Natural killer cell (primary cell): ENCODE results near the gene CDK17. TPM values are rescaled to one million over a fixed set of nuclear protein-coding genes. Genes with fewer than 3 reads are reported as not detected.
A peak's percentile ranks its signal among the peaks of the same experiment; 100 is the strongest.

Source experiments
- ATAC-seq, 3 donors: fragments of 150-1000 bp in 2 of 3; fragments of 200-7000 bp in 1 of 3; cut with Tn5 transposase; 1 replicate in 1 of 3; 2 replicates in 2 of 3; pipeline ENCODE4 v1.10.0; 2021; ENCODE audit warnings: mild to moderate bottlenecking in 2 of 3, moderate library complexity in 2 of 3
- DNase-seq, 2 donors: peaks; one replicate each; pipeline versions ENCODE4 v3.0.0 to v3.0.0-alpha.2; 2013 to 2021; ENCODE audit warnings: mixed read lengths in 1 of 2
- H3K27ac ChIP-seq: one replicate; pipeline ENCODE4 v1.5.1; 2013; ENCODE audit warnings: mild to moderate bottlenecking, low read length
- H3K27me3 ChIP-seq: one replicate; pipeline ENCODE4 v1.6.1; 2013; ENCODE audit warnings: low read length; ENCODE audit not compliant: control insufficient read depth, insufficient read depth
- H3K36me3 ChIP-seq: one replicate; pipeline ENCODE4 v1.6.1; 2013; ENCODE audit warnings: low read length; ENCODE audit not compliant: control insufficient read depth, insufficient read depth
- H3K4me1 ChIP-seq: one replicate; pipeline ENCODE4 v1.6.1; 2013; ENCODE audit warnings: low read length; ENCODE audit not compliant: control insufficient read depth, insufficient read depth
- H3K4me3 ChIP-seq: one replicate; pipeline ENCODE4 v1.5.1; 2013; ENCODE audit warnings: low read length
- H3K9me3 ChIP-seq: one replicate; pipeline ENCODE4 v1.6.1; 2013; ENCODE audit warnings: low read length; ENCODE audit not compliant: control insufficient read depth, insufficient read depth
- H3K27ac Mint-ChIP-seq, 2 donors: one replicate each; pipeline ENCODE4 v1.8.0; 2022; ENCODE audit warnings: mild to moderate bottlenecking in 2 of 2, mixed read lengths in 2 of 2, moderate library complexity in 1 of 2
- H3K27me3 Mint-ChIP-seq, 2 donors: one replicate each; pipeline ENCODE4 v1.8.0; 2022; ENCODE audit warnings: low read depth in 2 of 2, mixed read lengths in 2 of 2
- H3K36me3 Mint-ChIP-seq: one replicate; pipeline ENCODE4 v1.8.0; 2022; ENCODE audit warnings: mixed read lengths
- H3K4me1 Mint-ChIP-seq, 2 donors: one replicate each; pipeline ENCODE4 v1.8.0; 2022; ENCODE audit warnings: mixed read lengths in 2 of 2
- H3K4me3 Mint-ChIP-seq: one replicate; pipeline ENCODE4 v1.8.0; 2022; ENCODE audit warnings: mild to moderate bottlenecking, moderate library complexity, mixed read lengths
- H3K9me3 Mint-ChIP-seq, 2 donors: one replicate each; pipeline ENCODE4 v1.8.0; 2022; ENCODE audit warnings: mixed read lengths in 2 of 2
- WGBS: methylation state at CpG from one replicate; pipeline ENCODE4 v1.1.7; 2013; ENCODE audit warnings: missing lambda C conversion rate; ENCODE audit not compliant: insufficient coverage; 5-methylcytosine and 5-hydroxymethylcytosine counted together
- intact Hi-C: fragments of 100-400 bp; cut with micrococcal nuclease; formaldehyde crosslinking; loops from one replicate; pipeline ENCODE4 v1.14.2; 2022
- total RNA-seq, 4 donors: library from RNA; stranded (reverse); fragments of 120-200 nt in 1 of 4; gene quantifications; one replicate each; pipeline versions ENCODE4 v1.2.3 to v1.2.4, GENCODE V29; 2013 to 2022
- TF ChIP-seq, protein P1 (sequence below): fragments of 200-600 bp; IDR thresholded peaks from one replicate; pipeline ENCODE4 v1.8.0; 2022; ENCODE audit warnings: antibody characterized with exemption

The CDK17 gene
- total RNA-seq, 3 donors from 2014 or later (not counting 1 experiment from before 2014, with no cell fraction given): 199 to 234 (median 232) TPM

DNA sequence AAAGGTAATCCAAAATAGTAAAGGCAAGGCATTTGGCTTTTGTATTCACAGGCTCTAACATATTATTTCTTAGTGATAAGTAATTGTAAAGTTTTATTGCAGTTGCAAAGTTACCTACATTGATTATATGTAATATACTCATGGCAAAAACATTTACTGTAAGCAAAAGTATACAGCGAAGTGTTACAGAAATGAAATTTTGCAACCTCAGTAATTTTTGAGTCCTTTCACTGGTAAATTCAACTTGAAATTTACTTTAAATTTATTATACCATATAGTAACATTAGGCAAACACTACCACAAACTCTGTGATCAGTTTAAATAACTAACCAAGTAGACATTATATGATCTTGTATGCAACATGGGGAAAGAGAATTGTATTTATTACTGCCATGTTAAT lies 89.0 kb downstream of the CDK17 start:
- H3K4me3 ChIP-seq: no peak overlapping the region
- Mint-ChIP-seq H3K36me3 (peaks cover 7% of the 10 kb centered on the region), H3K27ac (no peak overlapping the region), H3K27me3 (no peaks in the 10 kb centered on the region), H3K9me3 (no peaks in the 10 kb centered on the region), H3K4me3 (no peak overlapping the region), H3K4me1 (peaks cover 23 to 30% of the 10 kb centered on the region in 2 donors)
- peaks cover 34% of the 10 kb centered on the region for H3K36me3 ChIP-seq
- intact Hi-C loops: loop anchor here (5.0 kb wide), 1 partner anchor 41 kb away; no protein-coding TSS in a partner anchor
- H3K27me3 ChIP-seq: no peaks in the 10 kb centered on the region
- H3K4me1 ChIP-seq: no peaks in the 10 kb centered on the region
- no CpG with 5 or more reads among the region's 1 CpG for WGBS
- H3K27ac ChIP-seq: no peak overlapping the region
- H3K9me3 ChIP-seq: no peaks in the 10 kb centered on the region
- TF ChIP-seq, protein P1, sequence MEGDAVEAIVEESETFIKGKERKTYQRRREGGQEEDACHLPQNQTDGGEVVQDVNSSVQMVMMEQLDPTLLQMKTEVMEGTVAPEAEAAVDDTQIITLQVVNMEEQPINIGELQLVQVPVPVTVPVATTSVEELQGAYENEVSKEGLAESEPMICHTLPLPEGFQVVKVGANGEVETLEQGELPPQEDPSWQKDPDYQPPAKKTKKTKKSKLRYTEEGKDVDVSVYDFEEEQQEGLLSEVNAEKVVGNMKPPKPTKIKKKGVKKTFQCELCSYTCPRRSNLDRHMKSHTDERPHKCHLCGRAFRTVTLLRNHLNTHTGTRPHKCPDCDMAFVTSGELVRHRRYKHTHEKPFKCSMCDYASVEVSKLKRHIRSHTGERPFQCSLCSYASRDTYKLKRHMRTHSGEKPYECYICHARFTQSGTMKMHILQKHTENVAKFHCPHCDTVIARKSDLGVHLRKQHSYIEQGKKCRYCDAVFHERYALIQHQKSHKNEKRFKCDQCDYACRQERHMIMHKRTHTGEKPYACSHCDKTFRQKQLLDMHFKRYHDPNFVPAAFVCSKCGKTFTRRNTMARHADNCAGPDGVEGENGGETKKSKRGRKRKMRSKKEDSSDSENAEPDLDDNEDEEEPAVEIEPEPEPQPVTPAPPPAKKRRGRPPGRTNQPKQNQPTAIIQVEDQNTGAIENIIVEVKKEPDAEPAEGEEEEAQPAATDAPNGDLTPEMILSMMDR: no peak
- no peak for DNase-seq
- ATAC-seq: no peak

DNA sequence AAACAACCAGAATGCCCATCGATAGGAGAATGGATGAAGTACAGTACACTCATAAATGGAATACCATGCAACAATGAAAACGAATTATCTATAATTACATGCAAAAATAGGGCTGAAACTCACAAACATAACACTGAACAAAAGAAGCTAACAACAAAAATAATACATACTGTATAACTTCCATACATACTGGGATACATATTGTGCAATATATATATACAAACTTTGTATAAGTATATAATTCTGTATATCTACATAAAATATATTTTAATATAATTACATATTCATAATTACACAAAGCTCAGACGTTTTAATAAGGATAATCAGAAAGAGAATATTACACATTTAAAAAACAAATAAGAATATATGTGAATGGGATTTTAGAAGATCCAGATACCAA lies 90.2 kb downstream of the CDK17 start:
- TF ChIP-seq, protein P1: no peak
- no peaks in the 10 kb centered on the region for H3K9me3 Mint-ChIP-seq
- H3K27ac ChIP-seq: no peak overlapping the region
- no peaks in the 10 kb centered on the region for H3K27me3 Mint-ChIP-seq
- H3K4me3 ChIP-seq: no peak overlapping the region
- H3K36me3 ChIP-seq: peaks cover 38% of the 10 kb centered on the region
- DNase-seq (no peak), ATAC-seq (no peak)
- peaks cover 7% of the 10 kb centered on the region for H3K36me3 Mint-ChIP-seq
- no CpG with 5 or more reads among the region's 3 CpGs for WGBS
- no peaks in the 10 kb centered on the region for H3K27me3 ChIP-seq
- intact Hi-C loops: loop anchor here (5.0 kb wide), 1 partner anchor 42 kb away; no protein-coding TSS in a partner anchor
- H3K4me3 Mint-ChIP-seq: no peak overlapping the region
- peaks cover 23 to 33% of the 10 kb centered on the region in 2 donors for H3K4me1 Mint-ChIP-seq
- no peaks in the 10 kb centered on the region for H3K9me3 ChIP-seq
- H3K4me1 ChIP-seq: peaks cover 6% of the 10 kb centered on the region
- no peak overlapping the region for H3K27ac Mint-ChIP-seq

DNA sequence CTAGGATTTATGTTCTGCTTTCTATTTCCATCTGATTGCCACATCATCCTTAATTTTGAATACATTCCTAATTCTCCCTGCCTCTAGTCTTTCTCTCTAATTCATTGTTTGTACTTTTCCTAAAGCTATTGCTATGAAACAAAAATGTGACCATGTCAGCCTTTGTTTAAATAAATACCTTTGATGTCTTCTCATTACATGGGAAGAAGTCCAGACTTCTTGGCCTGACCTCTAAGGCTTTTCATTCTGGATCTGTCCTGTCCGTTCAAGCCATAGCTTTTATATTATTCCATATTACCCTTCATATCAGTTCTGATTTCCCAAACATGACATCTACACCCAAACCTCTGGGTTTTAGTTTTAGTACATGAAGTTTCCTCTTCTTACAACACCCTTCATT lies 91.4 kb downstream of the CDK17 start:
- no peak overlapping the region for H3K4me3 Mint-ChIP-seq
- peaks cover 7% of the 10 kb centered on the region for H3K36me3 Mint-ChIP-seq
- Histone ChIP-seq H3K9me3 (no peaks in the 10 kb centered on the region), H3K36me3 (peaks cover 38% of the 10 kb centered on the region), H3K27ac (no peak overlapping the region), H3K27me3 (no peaks in the 10 kb centered on the region), H3K4me3 (no peak overlapping the region), H3K4me1 (peaks cover 6% of the 10 kb centered on the region)
- peaks cover 20 to 38% of the 10 kb centered on the region in 2 donors for H3K4me1 Mint-ChIP-seq
- no peaks in the 10 kb centered on the region for H3K9me3 Mint-ChIP-seq
- intact Hi-C loops: no loop called here
- ATAC-seq (no peak), DNase-seq (no peak)
- 89% methylated on average over 1 of the region's 1 CpG for WGBS
- peak overlapping the region; percentile 17 to 19 for H3K27ac Mint-ChIP-seq
- TF ChIP-seq, protein P1: no peak
- no peaks in the 10 kb centered on the region for H3K27me3 Mint-ChIP-seq

DNA sequence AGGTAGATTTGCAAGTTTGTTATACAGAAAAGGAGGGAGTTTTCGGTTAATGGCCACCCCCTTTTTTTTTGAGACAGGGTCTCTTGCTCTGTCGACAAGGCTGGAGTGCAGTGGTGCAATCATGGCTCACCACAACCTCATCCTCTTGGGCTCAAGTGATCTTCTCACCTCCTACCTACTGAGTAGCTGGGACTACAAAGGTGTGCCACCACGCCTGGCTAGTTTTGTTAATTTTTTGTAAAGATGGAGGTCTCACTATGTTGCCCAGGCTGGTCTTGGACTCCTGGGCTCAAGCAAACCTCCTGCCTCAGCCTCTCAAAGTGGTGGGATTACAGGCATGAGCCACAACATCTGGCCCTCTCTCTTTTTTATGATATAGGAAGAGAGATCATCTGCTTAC lies 94.6 kb downstream of the CDK17 start:
- Histone ChIP-seq H3K9me3 (no peaks in the 10 kb centered on the region), H3K27me3 (no peaks in the 10 kb centered on the region), H3K27ac (no peak overlapping the region), H3K4me1 (peaks cover 6% of the 10 kb centered on the region), H3K4me3 (no peak overlapping the region), H3K36me3 (peaks cover 21% of the 10 kb centered on the region)
- ATAC-seq: peak in 1 of 3 donors; percentile 56
- TF ChIP-seq, protein P1: no peak
- intact Hi-C loops: no loop called here
- WGBS: 65% methylated on average over 3 of the region's 3 CpGs
- H3K27me3 Mint-ChIP-seq: no peaks in the 10 kb centered on the region
- peaks cover 7% of the 10 kb centered on the region for H3K36me3 Mint-ChIP-seq
- no peaks in the 10 kb centered on the region for H3K9me3 Mint-ChIP-seq
- H3K27ac Mint-ChIP-seq: peak overlapping the region; percentile 66 to 69
- H3K4me1 Mint-ChIP-seq: peaks cover 26 to 46% of the 10 kb centered on the region in 2 donors
- no peak for DNase-seq
- no peak overlapping the region for H3K4me3 Mint-ChIP-seq
